HG02943 (cell line): ENCODE measurements around the gene TMEM204.

Experiments
- ATAC-seq: cut with Tn5 transposase; IDR thresholded peaks from one replicate; pipeline ENCODE4 v1.9.1; 2021; ENCODE audit warnings: mild to moderate bottlenecking, low read depth, moderate library complexity; ENCODE audit not compliant: unreplicated experiment

The TMEM204 gene

GRCh38 chr16:1533443-1533951, at the start of gene TMEM204:
Gene TMEM204 (plus strand): TSS chr16:1533666. CDS start chr16:1534276, 610 bp downstream.
- ATAC-seq = no peak

GRCh38 chr16:1485847-1486496, 47.5 kb upstream of the TMEM204 start:
- ATAC-seq = no peak

DNA sequence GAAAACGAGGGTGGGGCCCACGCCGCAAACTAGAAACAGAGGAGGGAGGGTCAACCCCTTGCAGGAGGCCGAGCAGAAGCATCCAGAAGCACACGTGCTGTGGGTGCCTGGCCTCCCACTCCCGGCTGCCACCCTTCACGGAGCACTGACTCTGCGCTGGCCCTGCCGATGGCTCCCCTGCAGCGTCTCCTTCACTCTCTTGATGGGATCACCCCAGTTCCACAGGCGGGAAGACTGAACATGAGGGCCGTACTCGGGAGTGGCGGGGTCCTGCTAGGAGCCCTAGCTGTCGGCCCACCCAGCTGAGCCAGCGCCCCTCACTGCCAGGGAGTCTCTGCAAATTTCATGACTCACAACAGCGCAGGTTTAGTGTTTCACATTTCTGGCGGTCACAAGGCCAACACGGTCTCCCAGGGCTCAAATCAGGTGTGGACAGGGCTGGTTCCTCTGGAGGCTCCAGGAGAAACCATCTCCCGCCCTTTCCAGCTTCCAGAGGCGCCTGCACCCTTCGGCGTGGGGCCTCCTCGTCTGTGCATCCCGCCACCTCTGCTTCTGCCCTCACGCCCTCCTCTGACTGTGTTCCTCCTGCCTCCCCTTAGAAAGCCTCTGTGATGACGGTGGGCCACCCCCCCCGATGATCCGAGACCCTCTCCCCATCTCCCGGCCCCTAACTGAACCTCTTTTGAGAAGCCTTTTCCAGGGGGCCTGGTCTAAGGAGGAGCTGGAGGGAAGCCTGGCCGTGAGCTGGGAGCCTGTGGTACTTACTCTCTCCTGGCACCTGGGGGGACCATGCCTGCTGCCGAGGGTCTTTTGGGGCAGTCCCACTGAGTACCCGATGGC, 46.7 kb upstream of the TMEM204 start:
- ATAC-seq = no peak

- no peak for ATAC-seq
Measured at GRCh38 chr16:1487395-1488053, 45.9 kb upstream of the TMEM204 start.

DNA sequence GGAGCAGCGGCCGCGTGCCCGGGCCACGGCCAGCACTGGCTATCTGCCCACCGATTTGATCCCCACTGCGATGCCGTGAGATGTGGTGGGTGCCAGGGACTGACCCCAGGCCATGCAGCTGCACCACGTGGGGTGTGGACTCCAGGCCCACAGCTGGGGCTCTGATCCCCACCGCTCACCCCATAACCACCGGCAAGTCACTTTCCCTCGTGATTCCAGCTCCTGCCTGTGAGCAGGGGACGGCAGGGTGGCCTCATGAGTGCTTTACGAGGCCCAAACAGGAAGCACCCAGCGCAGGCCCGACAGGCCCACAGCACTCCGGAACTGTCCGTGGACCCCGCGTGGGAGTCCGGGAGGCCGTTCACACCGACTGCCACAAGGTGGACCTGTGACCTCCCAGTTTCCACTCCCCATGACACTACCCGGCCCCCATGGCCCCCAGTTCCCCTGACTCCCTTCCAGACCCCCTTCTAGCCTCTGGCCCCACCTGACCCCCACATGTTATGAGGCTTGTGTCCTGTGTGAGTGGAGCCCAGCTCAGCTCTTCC, 45.3 kb upstream of the TMEM204 start:
- ATAC-seq = no peak

DNA sequence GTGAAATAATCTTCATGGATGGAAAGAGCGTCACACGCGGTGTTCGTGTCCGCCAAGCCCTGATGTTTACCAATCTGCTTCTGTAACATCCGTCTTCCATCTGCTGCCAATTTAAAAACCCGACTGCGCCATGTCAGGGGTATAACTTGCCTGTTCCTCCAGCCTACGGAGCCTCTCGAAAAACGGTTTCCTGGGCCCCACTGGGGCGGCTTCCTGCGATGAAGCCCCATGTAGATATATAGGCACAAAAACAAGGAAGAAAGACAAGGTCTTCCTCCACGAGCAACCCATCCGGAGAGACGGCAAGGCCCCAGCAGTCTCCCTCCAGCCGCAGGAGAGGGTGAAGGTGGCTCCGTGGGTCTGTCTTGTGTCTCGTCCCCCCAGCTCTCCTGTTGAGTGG, 44.8 kb upstream of the TMEM204 start, which contains the start of gene PTX4:
Gene PTX4 (minus strand): TSS at position 326 of the 400 bp plus-strand sequence. CDS start 35 bp downstream, at position 291.
- ATAC-seq = no peak

DNA sequence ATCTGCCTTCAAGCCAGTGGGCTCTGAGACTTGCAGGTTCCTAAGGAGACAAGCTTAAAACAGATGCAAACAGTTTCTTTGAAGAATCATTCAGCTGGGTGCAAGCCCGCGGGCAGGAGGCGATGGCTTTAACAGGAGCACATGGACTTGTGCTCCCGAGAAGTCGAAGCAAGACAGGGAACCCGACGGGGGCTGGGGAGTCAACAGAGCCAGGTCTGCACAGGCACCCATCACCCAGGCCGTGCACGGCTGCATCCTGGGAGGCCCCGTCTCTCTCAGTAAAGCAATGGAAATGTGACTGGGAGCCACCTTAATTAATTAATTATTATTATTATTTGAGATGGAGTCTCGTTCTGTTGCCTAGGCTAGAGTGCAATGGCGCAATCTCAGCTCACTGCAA, 44.4 kb upstream of the TMEM204 start:
- no peak for ATAC-seq

DNA sequence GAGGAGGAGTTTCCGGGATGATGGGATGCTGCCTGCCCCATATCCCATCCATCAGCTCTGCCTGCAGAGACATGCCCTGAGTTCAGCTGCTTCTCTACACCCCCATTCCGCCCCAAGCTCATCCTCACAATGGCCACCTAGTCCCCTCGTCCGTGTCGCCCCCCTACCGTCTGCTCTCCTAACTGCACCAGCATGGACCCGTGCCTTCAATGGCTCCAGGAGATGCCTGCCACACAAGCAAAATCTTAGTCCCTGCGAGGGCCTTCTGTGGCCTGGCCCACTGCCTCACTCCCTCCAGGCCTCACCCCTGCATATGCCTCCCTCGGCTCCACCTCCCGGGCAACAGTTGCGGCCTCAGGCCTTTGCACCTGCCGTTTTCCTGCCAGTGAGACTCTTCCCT, 42.1 kb upstream of the TMEM204 start:
- ATAC-seq = no peak

DNA sequence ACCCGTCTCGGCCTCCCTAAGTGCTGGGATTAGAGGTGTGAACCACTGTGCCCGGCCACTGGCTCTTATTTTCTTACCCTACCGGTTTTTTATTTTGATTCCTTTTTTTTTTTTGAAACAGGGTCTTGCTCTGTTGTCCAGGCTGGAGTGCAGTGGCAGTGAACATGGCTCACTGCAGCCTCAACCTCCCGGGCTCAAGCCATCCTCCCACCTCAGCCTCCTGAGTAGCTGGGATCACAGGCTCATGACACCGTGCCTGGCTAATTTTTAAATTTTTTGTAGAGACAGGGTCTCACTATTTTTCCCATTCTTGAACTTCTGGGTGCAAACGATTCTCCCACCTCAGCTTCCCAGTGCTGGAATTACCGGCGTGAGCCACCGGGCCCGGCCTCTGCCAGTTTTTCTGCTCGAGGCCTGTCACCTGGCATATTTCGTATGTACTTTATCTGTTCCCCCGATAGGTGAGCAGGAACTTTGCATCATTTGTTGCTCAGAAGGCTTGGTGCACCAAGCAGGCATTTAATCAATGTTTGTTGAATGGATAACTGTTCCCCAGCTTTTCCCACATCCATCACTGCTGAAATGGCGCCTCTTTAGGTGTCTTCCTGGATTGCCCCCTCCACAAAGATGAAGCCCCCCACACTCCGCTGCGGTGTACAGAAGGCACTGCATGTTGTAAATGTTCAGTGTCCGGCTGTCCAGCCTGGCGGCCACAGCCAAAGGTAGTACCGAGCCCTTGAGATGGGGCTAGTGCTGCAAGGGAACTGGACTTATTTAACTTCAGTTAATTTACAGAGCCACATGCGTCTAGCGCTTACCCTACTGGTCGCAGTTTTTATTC, 41.2 kb upstream of the TMEM204 start:
- ATAC-seq = no peak

DNA sequence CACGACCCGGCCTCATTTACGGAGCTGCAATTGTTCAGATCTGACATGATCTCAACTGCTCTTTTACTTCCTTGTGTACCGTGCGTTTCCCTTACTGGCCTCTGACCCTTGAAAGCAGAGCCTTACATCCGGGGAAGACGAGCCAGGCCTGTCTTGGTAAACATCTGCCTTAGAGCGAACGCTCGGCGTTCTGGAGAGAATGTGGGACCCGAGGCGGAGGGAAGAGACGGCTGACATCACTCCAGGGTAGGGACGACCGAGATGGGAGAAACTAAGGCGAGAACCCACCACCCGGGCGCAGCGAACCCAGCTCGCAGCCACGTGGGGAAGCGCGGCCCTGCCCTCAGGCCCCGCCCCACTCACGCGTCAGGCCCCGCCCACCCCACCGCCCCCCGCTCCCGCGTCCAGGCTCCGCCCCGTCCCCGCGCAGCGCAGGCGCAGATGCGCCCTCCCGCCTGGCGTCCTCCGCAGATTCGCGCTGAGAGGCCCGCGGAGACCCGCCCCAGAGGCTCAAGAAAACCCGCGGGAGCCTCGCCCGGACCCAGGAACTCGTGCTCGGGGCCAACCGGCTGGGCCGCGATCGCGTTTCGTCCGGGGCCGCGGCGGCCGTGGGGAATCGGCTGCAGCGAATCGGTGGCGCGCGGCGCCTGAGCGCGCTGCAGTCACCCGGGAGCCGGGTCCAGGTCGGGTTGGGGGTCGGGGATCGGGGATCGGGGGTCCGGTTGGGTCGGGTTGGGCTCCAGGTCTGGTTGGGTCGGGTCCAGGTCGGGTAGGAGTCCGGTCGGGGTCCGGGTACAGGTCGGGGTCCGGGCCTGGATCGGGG, 40.3 kb upstream of the TMEM204 start, which contains the start of gene TELO2:
Gene TELO2 (plus strand): TSS at position 438 of the 823 bp plus-strand sequence. CDS start 922 bp downstream, outside the sequence.
- no peak for ATAC-seq

- no peak for ATAC-seq
Measured at GRCh38 chr16:1493746-1494094, 39.7 kb upstream of the TMEM204 start.

DNA sequence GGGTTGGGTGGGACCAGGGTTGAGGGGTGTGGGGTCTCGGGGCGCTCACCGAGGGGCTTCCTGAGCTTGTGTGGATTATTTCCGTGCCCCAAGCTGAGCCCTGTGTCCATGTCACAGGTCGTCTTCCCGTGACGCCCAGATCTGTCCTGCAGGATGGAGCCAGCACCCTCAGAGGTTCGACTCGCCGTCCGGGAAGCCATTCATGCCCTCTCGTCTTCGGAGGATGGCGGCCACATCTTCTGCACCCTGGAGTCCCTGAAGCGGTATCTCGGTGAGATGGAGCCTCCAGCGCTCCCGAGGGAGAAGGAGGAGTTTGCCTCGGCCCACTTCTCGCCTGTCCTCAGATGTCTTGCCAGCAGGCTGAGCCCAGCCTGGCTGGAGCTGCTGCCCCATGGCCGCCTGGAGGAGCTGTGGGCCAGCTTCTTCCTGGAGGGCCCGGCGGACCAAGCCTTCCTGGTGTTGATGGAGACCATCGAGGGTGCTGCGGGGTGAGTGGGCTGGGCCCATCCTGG, 39.3 kb upstream of the TMEM204 start:
- no peak for ATAC-seq

DNA sequence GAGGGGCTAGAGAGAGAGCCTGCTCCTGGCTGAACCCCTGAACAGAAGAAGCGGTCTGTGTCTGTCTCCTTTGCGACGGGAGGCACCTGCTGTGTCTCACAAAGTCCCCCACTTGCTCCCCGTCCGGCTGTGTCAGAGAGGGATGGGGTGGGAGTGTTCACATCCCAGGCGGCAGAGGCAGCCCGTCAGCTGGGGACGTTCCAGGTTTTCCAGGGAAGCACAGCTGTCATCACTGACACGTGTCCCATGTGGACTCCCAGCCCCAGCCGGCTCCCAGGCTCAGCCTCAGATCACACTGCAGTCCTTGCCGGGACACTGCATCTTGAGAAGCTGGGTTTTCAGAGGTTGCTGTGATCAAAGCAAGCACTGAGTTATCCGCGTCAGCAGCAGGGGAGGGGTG, 38.8 kb upstream of the TMEM204 start:
- ATAC-seq = no peak

GRCh38 chr16:1495211-1495888, 38.1 kb upstream of the TMEM204 start:
- no peak for ATAC-seq

GRCh38 chr16:1495889-1496262, 37.6 kb upstream of the TMEM204 start:
- no peak for ATAC-seq

GRCh38 chr16:1496464-1496863, 37.0 kb upstream of the TMEM204 start:
- ATAC-seq = no peak

DNA sequence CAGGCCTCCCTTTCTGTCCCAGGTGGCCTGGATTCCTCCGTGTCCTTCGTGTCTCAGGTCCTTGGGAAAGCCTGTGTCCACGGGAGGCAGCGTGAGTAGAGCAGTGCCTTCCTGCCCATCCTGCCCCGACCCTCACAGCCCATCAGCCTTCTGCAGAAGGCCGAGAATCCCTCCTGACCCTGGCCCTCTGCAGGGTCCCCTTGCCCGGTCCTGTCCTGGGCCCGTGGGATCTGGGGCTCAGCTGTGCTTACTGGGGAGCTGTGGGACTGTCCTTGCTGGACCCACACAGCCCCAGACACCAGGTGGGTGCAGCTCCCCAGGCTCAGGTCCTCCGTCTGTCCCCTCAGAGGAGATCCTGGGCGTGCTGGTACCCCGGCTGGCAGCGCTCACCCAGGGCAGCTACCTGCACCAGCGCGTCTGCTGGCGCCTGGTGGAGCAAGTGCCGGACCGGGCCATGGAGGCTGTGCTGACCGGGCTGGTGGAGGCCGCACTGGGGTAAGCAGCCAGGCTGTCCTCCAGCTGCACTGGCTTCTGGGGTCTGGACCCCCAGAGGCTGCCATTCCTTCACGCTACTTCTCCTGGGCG, 36.4 kb upstream of the TMEM204 start:
- no peak for ATAC-seq
